Measurements from ENCODE around the gene NPAS3.

Gene NPAS3

DNA sequence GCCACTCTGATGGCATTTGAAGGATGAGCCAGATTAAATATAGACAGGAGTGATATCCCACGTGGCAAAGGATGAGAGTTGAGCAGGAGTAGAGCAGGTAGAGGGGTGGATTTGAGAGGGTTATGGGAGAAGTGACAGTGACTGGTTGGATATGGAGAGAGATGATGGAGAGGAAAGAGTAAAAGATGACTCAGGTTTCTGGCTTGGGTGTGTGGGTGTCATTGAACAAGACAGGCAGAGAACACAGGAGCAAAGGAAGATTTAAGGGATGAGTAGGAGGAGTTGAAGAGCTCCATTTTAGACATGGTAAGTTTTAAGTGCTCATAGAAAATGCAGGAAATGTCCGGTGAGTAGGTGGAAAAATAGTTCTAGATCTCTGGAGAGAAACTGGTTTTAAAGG lies 875.3 kb downstream of the NPAS3 start:
- no peak for DNase-seq

DNA sequence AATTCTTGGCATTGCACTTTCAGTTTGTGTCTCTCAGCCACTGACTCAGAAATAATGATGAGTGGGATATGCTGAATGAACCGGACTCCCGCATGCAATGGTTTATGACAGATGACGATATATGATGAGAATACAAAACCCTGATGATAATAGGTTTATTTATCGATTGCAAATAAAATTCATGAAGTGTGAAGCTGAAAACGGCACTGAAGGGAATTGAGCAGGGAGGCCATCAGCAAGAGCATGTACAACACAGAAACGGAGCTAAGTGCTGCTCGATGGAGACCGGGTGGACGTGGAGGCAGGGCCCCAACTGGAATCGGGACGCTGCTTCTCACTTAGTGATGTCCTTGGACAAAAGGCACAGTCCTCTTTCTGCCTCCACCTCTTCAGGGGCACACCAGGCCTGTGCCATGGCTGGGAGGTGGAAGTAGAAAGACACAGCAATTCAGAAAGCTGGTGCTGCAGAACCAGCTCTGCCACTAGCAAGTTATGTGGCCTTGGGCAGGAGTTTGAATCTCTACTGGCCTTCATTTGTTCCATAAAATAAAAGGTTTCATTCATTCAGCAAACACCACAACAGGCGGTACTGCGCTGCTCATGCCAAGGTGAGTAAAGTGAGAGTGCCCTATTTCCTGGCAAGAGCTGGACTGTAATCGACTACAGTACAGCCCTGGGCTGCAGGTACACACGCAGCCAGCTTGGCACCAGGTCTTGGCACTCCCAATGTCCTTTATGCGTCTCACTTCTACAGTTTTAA lies 895.2 kb downstream of the NPAS3 start:
- no peak for DNase-seq

DNA sequence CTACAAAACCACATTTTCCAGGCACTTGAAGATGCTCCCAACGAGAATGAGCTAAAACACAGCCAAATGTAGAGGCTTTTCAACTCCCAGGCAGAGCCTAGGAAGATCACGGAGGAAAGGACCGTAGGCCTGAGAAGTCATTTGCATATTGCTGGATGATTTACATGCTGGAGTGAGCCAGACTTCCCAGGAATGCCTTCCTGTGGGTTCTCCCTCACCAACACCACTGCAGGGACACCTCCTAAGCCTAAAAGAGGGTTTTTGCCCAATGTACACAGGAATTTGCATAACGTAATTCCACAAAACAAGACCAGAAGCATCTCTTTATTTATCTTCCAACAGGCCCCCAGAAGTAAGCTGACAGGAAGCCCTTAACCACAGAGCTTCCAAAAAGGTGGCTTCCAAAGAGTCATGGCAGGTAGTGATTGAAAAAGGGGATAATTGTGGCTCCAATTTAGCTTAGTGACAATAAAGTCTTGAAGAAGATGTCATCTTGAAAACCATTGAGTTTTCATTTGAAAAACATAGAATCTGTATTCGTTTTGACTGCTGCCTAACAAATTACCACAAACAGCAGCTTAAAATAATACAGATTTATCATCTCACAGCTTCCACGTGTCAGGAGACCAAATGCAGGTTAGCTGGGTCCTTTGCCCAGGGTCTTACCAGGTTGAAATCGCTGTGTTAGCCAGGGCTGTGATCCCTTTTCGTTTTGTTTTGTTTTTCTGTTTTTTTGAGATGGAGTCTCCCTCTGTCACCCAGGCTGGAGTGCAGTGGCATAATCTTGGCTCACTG lies 896.0 kb downstream of the NPAS3 start:
- no peak for DNase-seq

GRCh38 chr14:33835261-33835655 lies 896.6 kb downstream of the NPAS3 start:
- no peak for DNase-seq

- DNase-seq, result no peak
Measured at GRCh38 chr14:33835677-33836076, 897.0 kb downstream of the NPAS3 start.

DNA sequence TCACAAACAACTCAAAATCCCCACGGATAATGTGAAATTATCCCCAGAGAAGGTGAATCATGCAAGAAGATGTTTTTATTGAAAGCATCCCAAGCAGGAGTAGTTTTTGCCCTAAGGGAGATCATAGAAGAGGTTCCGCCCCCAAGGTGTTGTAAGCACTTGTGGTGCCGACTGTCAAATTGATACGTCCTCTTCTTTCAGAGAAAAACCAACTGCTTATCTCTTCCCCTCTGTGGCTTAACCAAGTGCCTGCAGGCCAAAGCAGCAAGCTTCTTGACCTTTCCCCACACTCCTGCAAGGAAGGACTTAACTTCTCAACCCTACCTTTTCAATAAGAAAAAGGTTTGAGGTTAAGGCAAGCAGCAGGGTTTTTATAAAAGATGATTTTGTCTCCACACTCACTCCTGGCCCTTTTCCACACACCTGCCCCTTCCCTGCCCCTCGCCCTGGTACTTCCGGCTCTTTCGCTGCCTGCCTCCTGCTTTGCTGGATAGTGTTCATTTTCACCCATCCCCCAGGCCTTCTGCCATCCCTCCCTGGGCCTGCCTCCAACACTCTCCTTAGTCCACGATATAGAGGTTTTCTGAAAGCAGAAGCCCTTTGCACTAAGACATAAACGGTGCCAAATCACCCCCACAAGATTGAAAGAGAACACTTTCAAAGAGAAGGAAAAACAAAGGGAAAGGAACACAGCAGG lies 897.7 kb downstream of the NPAS3 start:
- DNase-seq, result no peak

DNA sequence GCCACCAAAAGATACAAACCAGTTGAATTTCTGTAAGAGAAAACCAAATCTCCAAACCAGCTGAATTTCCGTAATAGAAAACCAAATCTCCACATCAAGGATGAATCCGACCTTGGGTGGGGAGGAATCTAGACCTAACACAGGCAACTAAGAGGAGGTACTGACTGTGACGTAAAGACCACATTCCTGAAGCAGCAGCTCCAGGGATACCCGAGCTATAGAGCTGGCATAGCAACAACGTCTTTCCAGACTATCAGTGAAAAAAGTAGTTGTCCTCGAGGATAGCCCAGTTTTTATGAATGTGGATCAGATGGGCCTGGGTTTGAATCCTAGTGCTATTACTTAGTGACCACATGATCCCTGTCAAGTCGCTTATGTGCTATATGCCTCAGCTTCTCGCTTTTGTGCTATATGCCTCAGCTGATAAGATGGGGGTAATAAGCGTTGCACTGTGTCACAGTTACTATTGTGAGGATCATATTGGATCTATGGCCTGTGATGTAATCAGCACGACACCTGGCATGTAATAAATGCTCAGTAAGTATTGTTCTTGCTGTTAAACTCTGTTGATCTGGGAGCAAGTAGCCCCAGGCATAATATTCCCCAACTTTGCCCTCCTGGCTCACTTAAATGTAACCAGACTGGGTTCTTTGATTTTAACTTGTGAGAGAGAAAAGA lies 898.4 kb downstream of the NPAS3 start:
- DNase-seq, result no peak

- no peak for DNase-seq
Measured at GRCh38 chr14:33837943-33838683, 899.4 kb downstream of the NPAS3 start.

DNA sequence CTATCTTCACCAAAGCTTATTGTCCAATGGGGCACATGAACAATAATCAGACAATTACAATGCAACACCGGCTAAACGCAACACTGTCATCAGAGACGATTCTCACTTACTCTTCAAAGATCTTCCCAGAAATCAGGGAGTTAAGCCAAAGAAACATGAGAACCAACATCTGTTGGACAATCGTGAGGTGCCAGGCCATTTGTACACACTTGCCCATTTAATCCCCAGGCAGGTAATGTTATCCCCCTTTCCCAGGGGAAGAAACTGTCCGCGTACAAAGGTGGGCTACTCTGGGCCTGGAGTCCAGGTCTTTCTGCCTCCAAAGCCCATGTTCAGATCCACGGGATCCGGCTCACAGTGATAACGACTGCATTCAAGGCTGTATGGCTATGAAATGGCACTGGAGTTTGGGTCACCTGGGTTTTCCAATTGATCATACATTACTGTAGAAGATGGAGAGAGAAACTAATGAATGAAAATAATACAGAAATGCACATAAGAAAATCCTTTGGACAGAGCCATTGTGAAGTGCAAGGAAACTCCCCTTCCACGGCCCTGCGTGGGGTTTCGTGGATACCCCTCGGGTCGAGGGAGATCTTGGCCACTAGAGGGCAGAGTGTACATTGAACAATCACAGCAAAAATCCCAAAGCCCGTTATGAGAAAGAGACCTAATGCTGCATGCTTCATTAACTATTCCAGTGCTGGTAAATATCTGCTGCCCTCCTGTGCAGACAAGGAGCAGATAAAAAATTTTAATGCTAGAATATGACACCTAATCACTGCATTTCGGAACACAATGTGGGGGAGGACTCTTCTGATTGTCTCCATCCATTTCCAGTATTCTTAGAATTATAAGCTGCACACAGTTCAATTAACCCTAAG lies 900.8 kb downstream of the NPAS3 start:
- peak; percentile 34 to 66 for DNase-seq

GRCh38 chr14:33840797-33841196 lies 902.1 kb downstream of the NPAS3 start:
- no peak for DNase-seq

GRCh38 chr14:33842299-33842698 lies 903.6 kb downstream of the NPAS3 start:
- DNase-seq, result no peak

DNA sequence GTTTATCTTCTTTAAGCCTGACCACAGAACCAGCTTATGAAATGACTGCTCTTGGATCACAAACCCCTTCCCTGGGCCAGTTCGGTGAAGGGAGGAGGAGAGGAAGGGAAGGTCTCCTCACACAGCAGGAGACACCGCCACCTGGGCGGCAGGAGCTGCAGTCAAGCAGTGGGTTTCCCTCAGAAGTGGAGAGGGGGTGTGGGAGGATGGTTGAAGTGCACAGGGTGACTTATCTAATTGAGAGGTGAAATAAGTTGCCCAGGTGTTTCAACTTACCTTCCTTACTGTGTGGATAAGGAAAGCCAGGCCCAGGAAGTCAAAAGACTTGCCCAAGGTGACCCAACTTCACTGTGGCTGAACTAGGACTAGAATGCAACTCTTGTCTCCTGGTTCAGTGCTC lies 905.4 kb downstream of the NPAS3 start:
- no peak for DNase-seq

DNA sequence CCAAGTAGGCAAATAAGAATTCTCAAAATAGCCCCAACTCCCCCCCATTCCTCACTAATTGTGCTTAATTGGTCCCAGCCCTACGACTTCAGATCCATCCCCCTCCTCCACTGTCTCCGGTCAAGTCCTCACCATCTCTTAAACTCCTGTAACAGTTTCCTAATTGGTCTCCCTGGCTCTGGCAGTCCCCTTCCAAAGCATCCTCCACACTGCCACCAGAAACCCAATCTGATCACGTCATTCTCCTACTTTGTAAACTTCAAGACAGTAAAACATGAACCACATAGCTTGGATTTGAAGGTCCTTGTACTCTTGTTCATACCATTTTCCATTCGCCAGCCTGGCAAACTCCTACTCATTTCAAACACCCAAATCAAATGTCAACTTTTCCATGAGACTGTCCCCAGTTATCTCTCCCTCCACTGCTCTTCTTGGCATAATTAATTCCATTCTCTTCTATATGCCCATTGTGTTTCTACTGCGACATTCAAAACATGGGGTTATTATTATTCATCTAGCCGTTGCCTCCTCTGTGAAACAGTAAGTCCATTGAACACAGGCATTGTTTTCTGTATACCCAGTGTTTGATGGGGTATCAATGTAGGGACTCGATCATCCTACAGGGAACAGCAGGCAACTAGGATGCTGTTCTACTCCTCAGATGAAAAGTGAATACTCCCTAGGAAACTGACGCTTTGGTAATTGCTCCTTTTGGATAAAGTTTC lies 907.6 kb downstream of the NPAS3 start:
- DNase-seq, result no peak

DNA sequence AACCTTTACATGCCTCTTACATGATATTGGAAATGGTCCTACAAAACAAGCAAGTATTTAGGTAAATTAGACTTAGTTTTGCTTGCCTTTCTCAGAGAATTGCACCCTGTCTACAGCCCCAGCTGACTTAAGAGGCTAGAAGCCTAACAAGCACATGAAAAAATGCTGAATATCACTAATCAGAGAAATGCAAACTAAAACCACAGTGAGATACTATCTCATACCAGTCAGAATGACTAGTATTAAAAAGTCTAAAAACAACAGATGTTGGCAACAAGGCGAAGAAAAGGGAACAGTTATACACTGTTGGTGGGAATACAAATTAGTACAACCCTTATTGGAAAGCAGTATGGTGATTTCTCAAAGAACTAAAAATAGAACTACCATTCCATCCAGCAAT lies 908.4 kb downstream of the NPAS3 start:
- DNase-seq, result no peak

DNA sequence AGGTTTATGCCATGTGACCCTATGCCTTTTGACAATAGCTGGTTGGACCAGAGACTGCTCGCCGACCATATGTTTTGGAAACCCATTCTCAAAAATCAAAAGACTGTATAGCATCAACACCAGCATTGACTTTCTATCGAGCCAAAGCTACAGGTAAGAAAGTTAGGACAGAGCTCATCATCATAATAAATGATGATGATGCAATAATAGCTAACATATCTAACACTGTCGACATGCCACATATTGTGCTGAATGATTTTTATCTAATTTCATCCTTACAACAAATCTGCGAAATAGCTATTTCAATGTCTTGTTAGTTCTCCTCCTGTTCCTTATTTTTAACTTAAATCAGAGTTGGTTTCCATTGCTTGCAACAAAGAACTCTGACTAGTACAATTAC lies 909.3 kb downstream of the NPAS3 start:
- DNase-seq, result no peak

DNA sequence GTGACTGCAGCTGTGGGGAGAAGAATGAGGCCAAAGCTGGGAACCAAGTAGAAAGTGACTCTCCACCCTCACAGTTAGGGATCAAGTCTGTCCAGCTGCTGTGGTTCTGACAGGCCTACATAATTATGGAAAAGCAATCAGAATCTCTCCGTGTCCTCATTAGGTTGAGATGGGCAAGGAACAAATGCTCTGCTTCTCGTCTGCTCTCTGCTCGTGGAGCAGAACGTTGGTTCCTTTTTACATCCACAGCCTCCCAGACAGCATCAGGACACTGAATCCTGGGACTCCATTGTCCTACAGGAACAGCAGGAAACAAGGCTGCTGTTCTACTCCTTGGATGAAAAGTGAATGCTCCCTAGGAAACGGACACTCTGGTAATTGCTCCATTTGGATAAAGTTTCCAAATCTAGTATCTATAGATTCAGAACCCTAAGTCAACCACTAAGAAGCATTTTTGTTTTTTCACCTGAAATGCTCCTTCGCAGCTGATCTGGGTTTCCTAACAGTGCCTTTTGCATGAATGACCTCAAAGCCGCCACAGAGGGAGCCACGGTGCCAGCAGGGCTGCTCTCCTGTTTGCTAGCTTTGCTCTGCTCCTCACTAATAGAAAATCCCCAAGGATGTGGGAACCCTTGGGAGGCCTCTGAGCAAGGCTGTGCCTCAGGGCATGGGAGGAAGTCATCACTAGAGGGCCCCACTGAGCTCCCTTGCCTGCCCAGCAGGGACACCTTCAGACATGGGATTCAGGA lies 910.2 kb downstream of the NPAS3 start:
- DNase-seq, result peak in 1 of 2 donors; percentile 16

DNA sequence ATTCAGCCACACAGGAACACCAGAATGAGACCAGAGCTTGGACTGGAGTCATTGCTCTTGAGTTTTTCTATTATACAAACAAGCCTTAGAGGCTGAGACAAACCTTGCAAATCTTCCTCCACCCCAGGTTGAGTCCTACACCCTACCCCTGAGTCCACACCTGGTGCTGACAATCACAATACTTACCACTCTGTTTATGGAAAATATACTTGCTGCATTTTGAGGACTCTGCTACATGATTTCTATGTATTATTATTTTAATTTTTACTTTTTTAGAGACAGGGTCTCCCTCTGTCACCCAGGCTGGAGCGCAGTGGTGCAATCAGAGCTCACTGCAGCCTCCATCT lies 910.7 kb downstream of the NPAS3 start:
- no peak for DNase-seq

- no peak for DNase-seq
Measured at GRCh38 chr14:33850826-33851225, 912.1 kb downstream of the NPAS3 start.

- DNase-seq, result no peak
Measured at GRCh38 chr14:33851366-33851765, 912.7 kb downstream of the NPAS3 start.

DNA sequence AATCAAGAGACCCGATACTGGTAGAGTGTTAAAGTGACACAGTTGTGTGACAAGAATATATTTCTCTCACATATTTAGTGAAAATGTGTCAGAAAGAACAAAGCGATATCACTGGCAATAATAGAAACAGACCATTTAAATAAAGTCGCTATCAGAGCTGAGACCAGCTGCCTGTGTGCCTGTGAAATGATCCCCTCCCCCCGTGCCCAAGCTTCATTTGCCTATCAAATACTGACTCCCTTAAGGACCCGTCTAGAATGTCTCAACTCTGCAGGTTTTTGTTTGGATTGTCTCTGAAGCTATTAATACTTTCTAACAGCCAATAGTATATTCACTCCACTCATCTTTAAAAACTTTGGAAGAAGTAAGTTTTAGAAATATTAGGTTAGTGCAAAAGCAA lies 913.3 kb downstream of the NPAS3 start:
- no peak for DNase-seq
